Liver (tissue), 9 donors: ENCODE measurements around the gene PCMTD2. TPM values are rescaled to one million over a fixed set of nuclear protein-coding genes. Genes with fewer than 3 reads are reported as not detected.

Experiments
- DNase-seq: peaks from one replicate; pipeline ENCODE4 v3.0.0-alpha.2; 2017; ENCODE audit warnings: low spot score
- H3K27ac ChIP-seq, 2 donors: one replicate each; pipeline ENCODE4 v1.7.0; 2013; ENCODE audit warnings: inconsistent platforms in 2 of 2, low read length in 2 of 2, control low read depth in 1 of 2, low read depth in 1 of 2, mild to moderate bottlenecking in 1 of 2
- H3K27me3 ChIP-seq, 4 donors: one replicate each; pipeline versions ENCODE4 v1.6.1 to v1.7.0; 2013; ENCODE audit warnings: low read length in 3 of 4, inconsistent platforms in 1 of 4, mild to moderate bottlenecking in 1 of 4, moderate library complexity in 1 of 4; ENCODE audit not compliant: control insufficient read depth in 4 of 4, insufficient read depth in 4 of 4
- H3K36me3 ChIP-seq, 4 donors: one replicate each; pipeline versions ENCODE4 v1.6.1 to v1.7.0; 2013; ENCODE audit warnings: low read length in 3 of 4, mild to moderate bottlenecking in 3 of 4, low read depth in 1 of 4, moderate library complexity in 1 of 4; ENCODE audit not compliant: control insufficient read depth in 4 of 4, insufficient read depth in 3 of 4
- H3K4me1 ChIP-seq, 4 donors: one replicate each; pipeline versions ENCODE4 v1.6.1 to v1.7.0; 2013; ENCODE audit warnings: low read length in 3 of 4, mild to moderate bottlenecking in 3 of 4, moderate library complexity in 1 of 4; ENCODE audit not compliant: control insufficient read depth in 4 of 4, insufficient read depth in 4 of 4
- H3K4me3 ChIP-seq, 3 donors: one replicate each; pipeline versions ENCODE4 v1.6.1 to v1.7.0; 2013; ENCODE audit warnings: low read length in 3 of 3, control low read depth in 1 of 3, low read depth in 1 of 3, mild to moderate bottlenecking in 1 of 3
- H3K9ac ChIP-seq, 2 donors: one replicate each; pipeline ENCODE4 v1.7.0; 2013; ENCODE audit warnings: low read length in 2 of 2, mild to moderate bottlenecking in 2 of 2, moderate library complexity in 2 of 2, control low read depth in 1 of 2, low read depth in 1 of 2
- H3K9me3 ChIP-seq, 4 donors: one replicate each; pipeline versions ENCODE4 v1.6.1 to v1.7.0; 2013; ENCODE audit warnings: low read length in 3 of 4; ENCODE audit not compliant: control insufficient read depth in 4 of 4
- ATF3 ChIP-seq: IDR thresholded peaks from 2 replicates; pipeline ENCODE4 v1.6.1; 2016; ENCODE audit warnings: antibody characterized with exemption
- CTCF ChIP-seq: fragments of 150-350 bp; IDR thresholded peaks from 2 replicates; pipeline ENCODE4 v1.5.1; 2017; ENCODE audit warnings: improper control_type of control experiment, low read depth, low read length; ENCODE audit not compliant: missing input control
- EGR1 ChIP-seq, 2 donors: IDR thresholded peaks; 2 replicates each; pipeline ENCODE4 v1.6.1; 2016 to 2018; ENCODE audit warnings: antibody characterized with exemption in 2 of 2, low read depth in 2 of 2
- FOXA1 ChIP-seq: IDR thresholded peaks from 2 replicates; pipeline ENCODE4 v1.6.1; 2016; ENCODE audit warnings: antibody characterized with exemption
- FOXA2 ChIP-seq: IDR thresholded peaks from 2 replicates; pipeline ENCODE4 v1.6.1; 2016; ENCODE audit warnings: antibody characterized with exemption
- GABPA ChIP-seq, 2 donors: IDR thresholded peaks in 1 of 2; conservative IDR thresholded peaks in 1 of 2; 2 replicates each; pipeline ENCODE4 v1.6.1; 2016; ENCODE audit warnings: antibody characterized with exemption in 2 of 2, mild to moderate bottlenecking in 1 of 2, moderate library complexity in 1 of 2
- HNF4A ChIP-seq, 2 donors: conservative IDR thresholded peaks; 2 replicates each; pipeline ENCODE4 v1.6.1; 2016; ENCODE audit warnings: antibody characterized with exemption in 2 of 2, mild to moderate bottlenecking in 2 of 2
- HNF4G ChIP-seq: IDR thresholded peaks from 2 replicates; pipeline ENCODE4 v1.6.1; 2016; ENCODE audit warnings: antibody characterized with exemption
- JUND ChIP-seq, 2 donors: IDR thresholded peaks; 2 replicates each; pipeline ENCODE4 v1.6.1; 2016; ENCODE audit warnings: antibody characterized with exemption in 2 of 2
- MAX ChIP-seq: IDR thresholded peaks from 2 replicates; pipeline ENCODE4 v1.6.1; 2016; ENCODE audit warnings: antibody characterized with exemption
- NR2F2 ChIP-seq: IDR thresholded peaks from 2 replicates; pipeline ENCODE4 v1.6.1; 2016; ENCODE audit warnings: antibody characterized with exemption
- RAD21 ChIP-seq, 2 donors: IDR thresholded peaks; 2 replicates each; pipeline ENCODE4 v1.6.1; 2016; ENCODE audit warnings: antibody characterized with exemption in 2 of 2, mild to moderate bottlenecking in 2 of 2
- REST ChIP-seq: IDR thresholded peaks from 2 replicates; pipeline ENCODE4 v1.6.1; 2016; ENCODE audit warnings: antibody characterized with exemption, mild to moderate bottlenecking
- SP1 ChIP-seq: IDR thresholded peaks from 2 replicates; pipeline ENCODE4 v1.6.1; 2018; ENCODE audit warnings: antibody characterized with exemption, mild to moderate bottlenecking
- TAF1 ChIP-seq: conservative IDR thresholded peaks from 2 replicates; pipeline ENCODE4 v1.6.1; 2016; ENCODE audit warnings: antibody characterized with exemption, mild to moderate bottlenecking
- YY1 ChIP-seq: IDR thresholded peaks from 2 replicates; pipeline ENCODE4 v1.6.1; 2016; ENCODE audit warnings: antibody characterized with exemption, mild to moderate bottlenecking
- ZBTB33 ChIP-seq: IDR thresholded peaks from 2 replicates; pipeline ENCODE4 v1.6.1; 2016; ENCODE audit warnings: antibody characterized with exemption
- WGBS: extraction: QIAGEN DNeasy Blood & Tissue Kit; methylation state at CpG from one replicate; pipeline ENCODE4 v1.1.7; 2013; 5-methylcytosine and 5-hydroxymethylcytosine counted together
- polyA plus RNA-seq, 2 donors: library from polyadenylated mRNA; stranded (reverse) in 1 of 2; unstranded in 1 of 2; fragments of 200-250 nt in 1 of 2; fragments of >200 nt in 1 of 2; fragmentation: Nextera tagmentation in 1 of 2; extraction: Ambion mirVana in 1 of 2; gene quantifications; one replicate each; pipeline versions ENCODE4 v1.2.1 to v1.2.3, GENCODE V29; 2013 to 2015
- total RNA-seq, 2 donors: library from RNA; depleted of rRNA; stranded (reverse); fragments of >200 nt; gene quantifications; one replicate each; pipeline ENCODE4 v1.2.3, GENCODE V29; 2014
- donor health status: healthy.
- donor health status: healthy.
- donor health status: healthy.
- donor health status: healthy.
- donor health status: healthy.

PCMTD2 gene
- total and polyA plus RNA-seq, 4 donors = 12.7 to 74.4 (median 25.4) TPM

- H3K4me1 ChIP-seq = peaks cover 0 to 4% (median 0%) of the 10 kb centered on the region in 4 donors
- H3K9me3 ChIP-seq = no peaks in the 10 kb centered on the region
- H3K36me3 ChIP-seq = peaks cover 9 to 26% (median 19%) of the 10 kb centered on the region in 4 donors
- no peak overlapping the region for H3K27ac ChIP-seq
- H3K4me3 ChIP-seq = no peak overlapping the region
- TF ChIP-seq JUND (IDR thresholded peaks at IDR 0.05) = no peak
- no peak for TF ChIP-seq FOXA1
- TF ChIP-seq GABPA (IDR thresholded peaks at IDR 0.05 in 1 of 2, conservative IDR thresholded peaks at IDR 0.05 in 1 of 2) = no peak
- TF ChIP-seq RAD21 (IDR thresholded peaks at IDR 0.05) = no peak
- TF ChIP-seq ZBTB33 = no peak
- no peak for TF ChIP-seq FOXA2
- no peak for TF ChIP-seq REST
- no peak for TF ChIP-seq NR2F2
- TF ChIP-seq YY1 = no peak
- no peak for TF ChIP-seq TAF1
- TF ChIP-seq HNF4A (conservative IDR thresholded peaks at IDR 0.05) = no peak
- TF ChIP-seq MAX = no peak
- no peak for TF ChIP-seq HNF4G
- no peak for TF ChIP-seq ATF3
- TF ChIP-seq EGR1 (IDR thresholded peaks at IDR 0.05; ENCODE audit: low read depth in 2 of 2) = no peak
- no peak for TF ChIP-seq CTCF
- TF ChIP-seq SP1 = no peak
- DNase-seq = no peak
- no peaks in the 10 kb centered on the region for H3K27me3 ChIP-seq
- H3K9ac ChIP-seq = no peak overlapping the region
- WGBS = 98% methylated on average over 53 of the region's 53 CpGs
Measured at GRCh38 chr20:64269604-64270411, 14.3 kb downstream of the PCMTD2 start.
